ENCODE measurements around the gene ASB18.
"Not testable (repeated sequence)": the region's sequence is repeated elsewhere in the genome, so short reads cannot be mapped to it uniquely, and the experiment has no call there.

ASB18 gene

DNA sequence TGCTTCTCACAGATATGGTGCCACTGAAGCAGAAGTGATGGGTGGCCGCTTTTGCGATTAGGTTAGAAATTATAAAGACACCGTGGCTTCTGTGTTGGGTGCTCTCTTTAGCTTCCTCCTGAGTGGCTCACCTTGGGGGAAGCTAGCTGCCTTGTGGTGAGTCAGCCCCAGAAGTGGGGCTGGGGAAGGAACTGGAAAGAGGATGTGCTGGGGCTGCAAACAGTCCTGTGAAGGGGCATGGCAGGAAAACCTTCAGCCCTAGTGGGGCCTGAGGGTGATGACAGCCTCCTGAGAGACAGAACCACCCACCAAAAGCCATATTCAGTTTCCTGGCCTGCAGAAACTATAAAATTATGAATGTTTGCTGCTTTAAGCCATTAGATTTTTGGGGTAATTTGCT, 8.9 kb upstream of the ASB18 start:
- H3K4me3 ChIP-seq (ENCODE audit: low read depth, low read length) = no peak overlapping the region
- no peaks in the 10 kb centered on the region for H3K36me3 ChIP-seq (ENCODE audit: control insufficient read depth, insufficient read depth, low read length)
- H3K79me2 ChIP-seq = no peaks in the 10 kb centered on the region
- no peaks in the 10 kb centered on the region for H3K9me3 ChIP-seq (ENCODE audit: control insufficient read depth, low read length)
- no peak overlapping the region for H3K4me2 ChIP-seq (ENCODE audit: low read length)
- no peak overlapping the region for H2AFZ ChIP-seq
- H3K27me3 ChIP-seq (ENCODE audit: control insufficient read depth, insufficient read depth, low read length) = no peaks in the 10 kb centered on the region
- no peaks in the 10 kb centered on the region for H3K4me1 ChIP-seq
- H3K27ac ChIP-seq = no peak overlapping the region
- TF ChIP-seq, protein P1, sequence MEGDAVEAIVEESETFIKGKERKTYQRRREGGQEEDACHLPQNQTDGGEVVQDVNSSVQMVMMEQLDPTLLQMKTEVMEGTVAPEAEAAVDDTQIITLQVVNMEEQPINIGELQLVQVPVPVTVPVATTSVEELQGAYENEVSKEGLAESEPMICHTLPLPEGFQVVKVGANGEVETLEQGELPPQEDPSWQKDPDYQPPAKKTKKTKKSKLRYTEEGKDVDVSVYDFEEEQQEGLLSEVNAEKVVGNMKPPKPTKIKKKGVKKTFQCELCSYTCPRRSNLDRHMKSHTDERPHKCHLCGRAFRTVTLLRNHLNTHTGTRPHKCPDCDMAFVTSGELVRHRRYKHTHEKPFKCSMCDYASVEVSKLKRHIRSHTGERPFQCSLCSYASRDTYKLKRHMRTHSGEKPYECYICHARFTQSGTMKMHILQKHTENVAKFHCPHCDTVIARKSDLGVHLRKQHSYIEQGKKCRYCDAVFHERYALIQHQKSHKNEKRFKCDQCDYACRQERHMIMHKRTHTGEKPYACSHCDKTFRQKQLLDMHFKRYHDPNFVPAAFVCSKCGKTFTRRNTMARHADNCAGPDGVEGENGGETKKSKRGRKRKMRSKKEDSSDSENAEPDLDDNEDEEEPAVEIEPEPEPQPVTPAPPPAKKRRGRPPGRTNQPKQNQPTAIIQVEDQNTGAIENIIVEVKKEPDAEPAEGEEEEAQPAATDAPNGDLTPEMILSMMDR (IDR thresholded peaks at IDR 0.05) = no peak
- no peak overlapping the region for H3K9ac ChIP-seq

DNA sequence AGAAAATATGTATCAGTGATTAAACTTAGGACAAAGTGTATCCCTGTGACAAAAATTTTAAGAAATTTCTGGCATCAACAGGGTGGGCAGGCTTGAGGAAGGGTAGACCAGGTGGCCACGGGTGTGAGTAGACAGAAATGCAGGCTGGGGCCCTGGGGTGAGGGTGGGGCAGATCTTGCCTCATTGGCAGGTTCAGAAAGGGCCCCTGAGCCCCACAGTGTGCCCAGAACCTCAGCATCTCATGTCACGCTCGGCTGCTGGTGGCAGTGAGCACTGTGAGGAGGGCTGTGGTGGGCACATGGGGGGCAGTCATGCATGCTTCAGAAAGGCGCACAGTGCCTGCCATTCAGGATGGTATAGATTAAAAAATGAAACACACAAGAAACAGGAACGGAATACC, 7.6 kb upstream of the ASB18 start:
- H3K9ac ChIP-seq = no peak overlapping the region
- H3K9me3 ChIP-seq (ENCODE audit: control insufficient read depth, low read length) = no peaks in the 10 kb centered on the region
- H3K4me3 ChIP-seq (ENCODE audit: low read depth, low read length) = no peak overlapping the region
- no peaks in the 10 kb centered on the region for H3K36me3 ChIP-seq (ENCODE audit: control insufficient read depth, insufficient read depth, low read length)
- H3K4me1 ChIP-seq = no peaks in the 10 kb centered on the region
- H3K27me3 ChIP-seq (ENCODE audit: control insufficient read depth, insufficient read depth, low read length) = no peaks in the 10 kb centered on the region
- H3K79me2 ChIP-seq = no peaks in the 10 kb centered on the region
- no peak overlapping the region for H3K27ac ChIP-seq
- TF ChIP-seq, protein P1 (IDR thresholded peaks at IDR 0.05) = no peak
- no peak overlapping the region for H3K4me2 ChIP-seq (ENCODE audit: low read length)
- no peak overlapping the region for H2AFZ ChIP-seq

DNA sequence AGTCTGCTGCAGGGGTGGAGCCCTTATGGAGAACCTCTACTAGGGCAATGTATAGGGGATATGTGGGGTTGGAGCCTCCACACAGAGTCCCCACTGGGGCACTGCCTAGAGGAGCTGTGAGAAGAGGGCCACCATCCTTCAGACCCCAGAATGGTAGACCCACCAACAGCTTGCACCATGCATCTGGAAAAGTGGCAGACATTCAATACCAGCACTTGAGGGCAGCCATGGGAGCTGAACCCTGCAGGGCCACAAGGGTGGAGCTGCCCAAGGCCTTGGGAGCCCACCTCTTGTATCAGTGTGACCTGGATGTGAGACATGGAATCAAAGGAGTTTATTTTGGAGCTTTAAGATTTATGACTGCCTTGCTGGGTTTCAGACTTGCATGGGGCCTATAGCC, 5.7 kb upstream of the ASB18 start:
- not testable (repeated sequence) for H3K9me3 ChIP-seq (ENCODE audit: control insufficient read depth, low read length); H3K36me3 ChIP-seq (ENCODE audit: control insufficient read depth, insufficient read depth, low read length); H3K27me3 ChIP-seq (ENCODE audit: control insufficient read depth, insufficient read depth, low read length); H3K4me1 ChIP-seq; H3K79me2 ChIP-seq; H2AFZ ChIP-seq; H3K4me3 ChIP-seq (ENCODE audit: low read depth, low read length); H3K27ac ChIP-seq; H3K4me2 ChIP-seq (ENCODE audit: low read length); H3K9ac ChIP-seq

DNA sequence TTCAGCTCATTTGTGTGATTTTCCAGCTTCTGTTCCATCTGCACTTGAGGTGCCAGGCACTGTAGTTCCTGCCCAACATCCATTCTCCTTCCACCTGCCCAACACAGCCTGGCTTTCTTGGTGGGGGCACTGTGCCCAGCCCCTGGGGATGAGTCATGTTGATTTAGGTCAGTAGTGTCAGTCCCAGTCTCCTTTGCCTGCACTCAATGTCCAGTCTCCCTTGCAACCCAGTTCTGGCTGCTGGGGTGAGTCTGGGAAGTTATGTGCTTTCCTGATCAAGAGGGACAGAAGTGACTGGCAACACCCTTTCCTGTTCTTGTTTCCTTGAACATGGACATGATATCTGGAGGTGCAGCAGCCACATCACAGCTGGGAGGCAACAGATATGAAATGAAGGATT, 1.5 kb upstream of the ASB18 start:
- H3K27me3 ChIP-seq (ENCODE audit: control insufficient read depth, insufficient read depth, low read length) = no peaks in the 10 kb centered on the region
- no peak overlapping the region for H3K9ac ChIP-seq
- H3K79me2 ChIP-seq = no peaks in the 10 kb centered on the region
- H3K4me1 ChIP-seq = no peaks in the 10 kb centered on the region
- H3K27ac ChIP-seq = no peak overlapping the region
- H2AFZ ChIP-seq = no peak overlapping the region
- no peak overlapping the region for H3K4me2 ChIP-seq (ENCODE audit: low read length)
- no peaks in the 10 kb centered on the region for H3K36me3 ChIP-seq (ENCODE audit: control insufficient read depth, insufficient read depth, low read length)
- H3K9me3 ChIP-seq (ENCODE audit: control insufficient read depth, low read length) = no peaks in the 10 kb centered on the region
- H3K4me3 ChIP-seq (ENCODE audit: low read depth, low read length) = no peak overlapping the region
- TF ChIP-seq, protein P1 (IDR thresholded peaks at IDR 0.05) = no peak

DNA sequence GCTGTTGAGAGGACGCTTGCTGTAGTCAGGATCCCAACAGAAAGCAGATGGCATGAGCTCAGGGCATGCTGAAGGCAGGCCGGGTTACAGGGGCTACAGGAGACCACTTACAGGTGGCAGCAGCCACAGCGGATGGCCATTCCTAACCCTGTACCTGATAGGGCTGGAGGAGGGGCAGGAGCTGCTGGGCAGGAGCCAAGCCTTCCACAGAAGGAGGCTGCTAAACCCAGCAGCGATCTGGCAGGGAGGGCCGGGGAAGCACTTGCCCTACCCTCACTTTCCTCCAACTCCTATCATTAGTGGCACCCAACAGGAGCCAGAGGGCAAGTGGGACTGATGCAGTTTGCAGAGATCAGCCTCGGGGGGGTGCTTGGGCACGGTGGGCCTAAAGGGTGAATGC, 2.0 kb downstream of the ASB18 start:
- Histone ChIP-seq H3K4me2 (ENCODE audit: low read length) (no peak overlapping the region), H3K9me3 (ENCODE audit: control insufficient read depth, low read length) (no peaks in the 10 kb centered on the region), H3K9ac (no peak overlapping the region), H3K4me1 (no peaks in the 10 kb centered on the region), H2AFZ (no peak overlapping the region), H3K79me2 (no peaks in the 10 kb centered on the region), H3K27me3 (ENCODE audit: control insufficient read depth, insufficient read depth, low read length) (no peaks in the 10 kb centered on the region), H3K36me3 (ENCODE audit: control insufficient read depth, insufficient read depth, low read length) (no peaks in the 10 kb centered on the region), H3K4me3 (ENCODE audit: low read depth, low read length) (no peak overlapping the region), H3K27ac (no peak overlapping the region)
- TF ChIP-seq, protein P1 (IDR thresholded peaks at IDR 0.05) = no peak

All from parathyroid adenoma (tissue), 2 donors.